GM12878 (cell line): ENCODE results near the gene SEMA3B. TPM values are rescaled to one million over a fixed set of nuclear protein-coding genes. Genes with fewer than 3 reads are reported as not detected.

Experiments used
- BCL3 ChIP-seq: IDR thresholded peaks from 2 replicates; pipeline ENCODE4 v1.6.1; 2011; ENCODE audit warnings: borderline replicate concordance, low read depth, mild to moderate bottlenecking, moderate library complexity, low read length; ENCODE audit not compliant: insufficient read depth, poor library complexity, severe bottlenecking
- BMI1 ChIP-seq: fragments of 450-650 bp; IDR thresholded peaks from 2 replicates; pipeline ENCODE4 v1.6.1; 2016; ENCODE audit warnings: mild to moderate bottlenecking, moderate library complexity, borderline replicate concordance
- BRCA1 ChIP-seq: IDR thresholded peaks from 2 replicates; pipeline ENCODE4 v1.6.1; 2011; ENCODE audit warnings: low read depth, low read length, improper control_type of control experiment
- FOS ChIP-seq: IDR thresholded peaks from 3 replicates; pipeline ENCODE4 v1.6.1; 2011; ENCODE audit warnings: borderline replicate concordance; ENCODE audit not compliant: insufficient read length; ENCODE audit errors: extremely low read depth
- PAX8 ChIP-seq: fragments of 450-650 bp; IDR thresholded peaks from 2 replicates; pipeline ENCODE4 v1.6.1; 2017; ENCODE audit warnings: mild to moderate bottlenecking, moderate library complexity
- POLR2AphosphoS2 ChIP-seq: IDR thresholded peaks from 2 replicates; pipeline ENCODE4 v1.6.1; 2011; ENCODE audit warnings: low read depth, mild to moderate bottlenecking, low read length, improper control_type of control experiment, moderate library complexity
- POU2F2 ChIP-seq: IDR thresholded peaks from 3 replicates; pipeline ENCODE4 v1.6.1; 2011; ENCODE audit warnings: low read depth, mild to moderate bottlenecking, low read length, borderline replicate concordance
- PRDM15 ChIP-seq: fragments of 450-650 bp; formaldehyde crosslinking; IDR thresholded peaks from 2 replicates; pipeline ENCODE4 v1.4.0; 2020; ENCODE audit warnings: mild to moderate bottlenecking, moderate library complexity
- RELA ChIP-seq: fragments of 450-650 bp; IDR thresholded peaks from 2 replicates; pipeline ENCODE4 v1.8.0; 2014; ENCODE audit warnings: borderline replicate concordance; ENCODE audit not compliant: partially characterized antibody
- RUNX3 ChIP-seq: IDR thresholded peaks from 2 replicates; pipeline ENCODE4 v1.6.1; 2012; ENCODE audit warnings: low read length, inconsistent platforms
- SMC3 ChIP-seq: IDR thresholded peaks from 2 replicates; pipeline ENCODE4 v1.6.1; 2011; ENCODE audit warnings: low read length, improper control_type of control experiment, borderline replicate concordance
- SRF ChIP-seq, 2 experiments: IDR thresholded peaks; 2 replicates each; pipeline ENCODE4 v1.6.1; 2011; ENCODE audit warnings: low read depth in 2 of 2, low read length in 2 of 2, mild to moderate bottlenecking in 1 of 2, moderate library complexity in 1 of 2
- YBX1 ChIP-seq: fragments of 450-650 bp; IDR thresholded peaks from 2 replicates; pipeline ENCODE4 v1.6.1; 2016; ENCODE audit warnings: antibody characterized with exemption
- ZBTB33 ChIP-seq: fragments of 450-650 bp; IDR thresholded peaks from 2 replicates; pipeline ENCODE4 v1.6.1; 2017; ENCODE audit warnings: mild to moderate bottlenecking
- polyA plus RNA-seq, 11 experiments: library from polyadenylated mRNA; depleted of rRNA in 4 of 11; unstranded in 6 of 11; stranded (reverse) in 5 of 11; fragments of >200 nt; fragmentation: Nextera tagmentation in 4 of 11; fragmentation: Illumina TruSeq in 1 of 11; extraction: Ambion mirVana in 4 of 11; extraction: Trizol in 1 of 11; gene quantifications; 1 replicate in 1 of 11; 2 replicates in 10 of 11; pipeline versions ENCODE4 v1.2.1 to v1.2.3, GENCODE V29; 2011 to 2016; ENCODE audit warnings: inconsistent platforms in 2 of 11, missing spikeins in 2 of 11, low read depth in 1 of 11
- total RNA-seq, 4 experiments: library from RNA; depleted of rRNA in 3 of 4; stranded (reverse); fragments of >200 nt in 3 of 4; fragmentation: Illumina TruSeq in 1 of 4; extraction: Trizol in 1 of 4; gene quantifications; 2 replicates each; pipeline versions ENCODE4 v1.2.1 to v1.2.3, GENCODE V29; 2013 to 2021
- TF ChIP-seq, protein P1 (sequence below): fragments of 450-650 bp; IDR thresholded peaks from 2 replicates; pipeline ENCODE4 v1.6.1; 2017; ENCODE audit warnings: mild to moderate bottlenecking, low read depth, inconsistent platforms; ENCODE audit not compliant: poor library complexity, severe bottlenecking
- TF ChIP-seq, protein P2 (sequence below): IDR thresholded peaks from 2 replicates; pipeline ENCODE4 v1.6.1; 2011; ENCODE audit warnings: low read depth, mild to moderate bottlenecking, low read length, moderate library complexity, borderline replicate concordance; ENCODE audit errors: extremely low read depth
- TF ChIP-seq, protein P3 (sequence below): fragments of 450-650 bp; IDR thresholded peaks from 2 replicates; pipeline ENCODE4 v1.6.1; 2017; ENCODE audit warnings: borderline replicate concordance

SEMA3B gene
- total and polyA plus RNA-seq, 10 of the 15 experiments (the other 5 are each of a cell fraction or from before 2014, with no cell fraction given): 0.06 to 0.59 (median 0.14) TPM; not detected in 2

DNA sequence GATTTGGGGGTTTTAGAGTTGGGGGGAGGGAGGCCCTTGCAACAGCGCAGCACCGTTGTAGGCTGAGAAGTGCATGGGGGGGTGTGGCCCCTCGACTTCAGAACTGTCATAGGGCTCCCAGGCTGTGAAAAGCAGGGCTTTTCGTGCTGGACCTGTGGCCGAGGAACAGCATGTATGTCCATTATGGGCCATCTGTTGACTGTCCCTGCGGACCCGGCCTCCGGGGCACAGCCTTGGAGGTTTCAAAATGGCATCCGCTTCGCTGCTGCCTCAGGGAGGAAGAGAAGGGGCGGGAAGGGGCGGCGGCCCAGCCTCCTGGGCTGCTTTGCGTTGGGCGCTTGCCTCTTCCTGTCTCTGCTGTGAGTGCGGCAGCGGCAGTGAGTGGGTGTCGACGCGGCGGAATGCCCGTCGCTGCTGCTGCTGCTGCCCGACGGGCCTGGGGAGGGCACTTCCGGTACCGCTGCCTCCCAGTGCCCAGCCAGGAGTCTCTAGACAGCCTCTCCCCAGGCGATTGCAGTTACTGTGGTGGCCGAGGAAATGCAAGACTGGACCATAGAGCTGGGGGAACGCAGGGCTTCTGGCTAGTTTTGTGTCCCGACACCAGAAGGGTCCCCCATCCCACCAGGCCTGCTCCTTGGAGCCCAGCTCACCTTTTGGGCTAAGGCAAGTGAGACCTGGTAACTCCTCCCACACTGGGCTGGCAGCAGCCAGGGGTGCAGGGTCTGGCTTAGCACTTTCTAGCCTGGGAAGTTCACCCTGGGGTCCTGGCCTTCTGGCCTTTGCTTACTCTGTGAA is 31.0 kb upstream of the SEMA3B start (continued):
- TF ChIP-seq PAX8: no peak; the same call in 1 of the 2 replicates
- TF ChIP-seq POLR2AphosphoS2: no peak
- TF ChIP-seq RUNX3: 0 out of 2 replicates have a peak, but pooled peaks have one; percentile 31
- TF ChIP-seq BMI1: no peak
- TF ChIP-seq YBX1: no peak
- TF ChIP-seq, protein P1, sequence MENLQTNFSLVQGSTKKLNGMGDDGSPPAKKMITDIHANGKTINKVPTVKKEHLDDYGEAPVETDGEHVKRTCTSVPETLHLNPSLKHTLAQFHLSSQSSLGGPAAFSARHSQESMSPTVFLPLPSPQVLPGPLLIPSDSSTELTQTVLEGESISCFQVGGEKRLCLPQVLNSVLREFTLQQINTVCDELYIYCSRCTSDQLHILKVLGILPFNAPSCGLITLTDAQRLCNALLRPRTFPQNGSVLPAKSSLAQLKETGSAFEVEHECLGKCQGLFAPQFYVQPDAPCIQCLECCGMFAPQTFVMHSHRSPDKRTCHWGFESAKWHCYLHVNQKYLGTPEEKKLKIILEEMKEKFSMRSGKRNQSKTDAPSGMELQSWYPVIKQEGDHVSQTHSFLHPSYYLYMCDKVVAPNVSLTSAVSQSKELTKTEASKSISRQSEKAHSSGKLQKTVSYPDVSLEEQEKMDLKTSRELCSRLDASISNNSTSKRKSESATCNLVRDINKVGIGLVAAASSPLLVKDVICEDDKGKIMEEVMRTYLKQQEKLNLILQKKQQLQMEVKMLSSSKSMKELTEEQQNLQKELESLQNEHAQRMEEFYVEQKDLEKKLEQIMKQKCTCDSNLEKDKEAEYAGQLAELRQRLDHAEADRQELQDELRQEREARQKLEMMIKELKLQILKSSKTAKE: no peak
- TF ChIP-seq SRF (IDR thresholded peaks at IDR 0.05; ENCODE audit: low read depth in 2 of 2, low read length in 2 of 2): 0 out of 4 replicates have a peak, but pooled peaks of 1 of the 2 experiments have one; percentile 9
- TF ChIP-seq SMC3: no peak
- TF ChIP-seq, protein P2, sequence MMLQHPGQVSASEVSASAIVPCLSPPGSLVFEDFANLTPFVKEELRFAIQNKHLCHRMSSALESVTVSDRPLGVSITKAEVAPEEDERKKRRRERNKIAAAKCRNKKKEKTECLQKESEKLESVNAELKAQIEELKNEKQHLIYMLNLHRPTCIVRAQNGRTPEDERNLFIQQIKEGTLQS: no peak
- TF ChIP-seq ZBTB33: no peak
- TF ChIP-seq, protein P3, sequence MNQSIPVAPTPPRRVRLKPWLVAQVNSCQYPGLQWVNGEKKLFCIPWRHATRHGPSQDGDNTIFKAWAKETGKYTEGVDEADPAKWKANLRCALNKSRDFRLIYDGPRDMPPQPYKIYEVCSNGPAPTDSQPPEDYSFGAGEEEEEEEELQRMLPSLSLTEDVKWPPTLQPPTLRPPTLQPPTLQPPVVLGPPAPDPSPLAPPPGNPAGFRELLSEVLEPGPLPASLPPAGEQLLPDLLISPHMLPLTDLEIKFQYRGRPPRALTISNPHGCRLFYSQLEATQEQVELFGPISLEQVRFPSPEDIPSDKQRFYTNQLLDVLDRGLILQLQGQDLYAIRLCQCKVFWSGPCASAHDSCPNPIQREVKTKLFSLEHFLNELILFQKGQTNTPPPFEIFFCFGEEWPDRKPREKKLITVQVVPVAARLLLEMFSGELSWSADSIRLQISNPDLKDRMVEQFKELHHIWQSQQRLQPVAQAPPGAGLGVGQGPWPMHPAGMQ: no peak
- TF ChIP-seq BCL3: peak; percentile 47
- no peak for TF ChIP-seq PRDM15 (CRISPR knock-in tag)
- TF ChIP-seq POU2F2: no peak
- no peak for TF ChIP-seq BRCA1
- no peak for TF ChIP-seq FOS
- no peak for TF ChIP-seq RELA
